Activated naive CD4-positive, alpha-beta T cell treated with anti-CD3 and anti-CD28 coated beads, Interleukin-2, amount 50 U/mL, for 24 hours (primary cell): Measurements from ENCODE around the gene CDIP1.

ENCODE experiments used
- H3K27ac Mint-ChIP-seq: one replicate; pipeline ENCODE4 v1.8.0; 2021; ENCODE audit warnings: mild to moderate bottlenecking, mixed read lengths
- H3K27me3 Mint-ChIP-seq: one replicate; pipeline ENCODE4 v1.8.0; 2021; ENCODE audit warnings: mixed read lengths
- H3K36me3 Mint-ChIP-seq: one replicate; pipeline ENCODE4 v1.8.0; 2021; ENCODE audit warnings: mixed read lengths
- H3K4me1 Mint-ChIP-seq: one replicate; pipeline ENCODE4 v1.8.0; 2021; ENCODE audit warnings: mixed read lengths
- H3K4me3 Mint-ChIP-seq: one replicate; pipeline ENCODE4 v1.8.0; 2021; ENCODE audit warnings: mild to moderate bottlenecking, mixed read lengths
- H3K9me3 Mint-ChIP-seq: one replicate; pipeline ENCODE4 v1.8.0; 2021; ENCODE audit warnings: mixed read lengths

CDIP1 gene

GRCh38 chr16:4556580-4556979 is 18.0 kb upstream of the CDIP1 start:
- Mint-ChIP-seq H3K4me1 (no peaks in the 10 kb centered on the region), H3K27me3 (no peaks in the 10 kb centered on the region), H3K36me3 (no peaks in the 10 kb centered on the region), H3K4me3 (no peak overlapping the region), H3K9me3 (no peaks in the 10 kb centered on the region), H3K27ac (no peak overlapping the region)

GRCh38 chr16:4556112-4556511 is 17.5 kb upstream of the CDIP1 start, which contains the start of gene C16orf96:
Gene C16orf96 (plus strand): TSS chr16:4556340. CDS start chr16:4556490, 150 bp downstream.
- Mint-ChIP-seq H3K27ac (no peak within 1 kb of the TSS), H3K4me1 (no peaks in the 10 kb centered on the region), H3K9me3 (no peaks in the 10 kb centered on the region), H3K4me3 (no peak within 1 kb of the TSS), H3K27me3 (no peaks in the 10 kb centered on the region), H3K36me3 (no peaks in the 10 kb centered on the region)

GRCh38 chr16:4552541-4552940 is 14.0 kb upstream of the CDIP1 start:
- H3K4me3 Mint-ChIP-seq, result no peak overlapping the region
- H3K27ac Mint-ChIP-seq, result no peak overlapping the region
- no peaks in the 10 kb centered on the region for H3K9me3 Mint-ChIP-seq
- no peaks in the 10 kb centered on the region for H3K27me3 Mint-ChIP-seq
- H3K36me3 Mint-ChIP-seq, result no peaks in the 10 kb centered on the region
- H3K4me1 Mint-ChIP-seq, result peaks cover 7% of the 10 kb centered on the region

- no peaks in the 10 kb centered on the region for H3K9me3 Mint-ChIP-seq
- no peak overlapping the region for H3K4me3 Mint-ChIP-seq
- peak overlapping the region; percentile 65 for H3K27ac Mint-ChIP-seq
- no peaks in the 10 kb centered on the region for H3K27me3 Mint-ChIP-seq
- H3K36me3 Mint-ChIP-seq, result no peaks in the 10 kb centered on the region
- peaks cover 7% of the 10 kb centered on the region for H3K4me1 Mint-ChIP-seq
These were observed 12.0 kb upstream of the CDIP1 start for GRCh38 chr16:4550591-4550990.

GRCh38 chr16:4548124-4548523 is 9.6 kb upstream of the CDIP1 start:
- Mint-ChIP-seq H3K27ac (no peak overlapping the region), H3K9me3 (no peaks in the 10 kb centered on the region), H3K27me3 (no peaks in the 10 kb centered on the region), H3K4me1 (peaks cover 7% of the 10 kb centered on the region), H3K36me3 (no peaks in the 10 kb centered on the region), H3K4me3 (no peak overlapping the region)

GRCh38 chr16:4544473-4544872 is 5.9 kb upstream of the CDIP1 start:
- H3K27me3 Mint-ChIP-seq, result no peaks in the 10 kb centered on the region
- H3K4me1 Mint-ChIP-seq, result peaks cover 4% of the 10 kb centered on the region
- no peak overlapping the region for H3K4me3 Mint-ChIP-seq
- peaks cover 4% of the 10 kb centered on the region for H3K9me3 Mint-ChIP-seq
- H3K27ac Mint-ChIP-seq, result no peak overlapping the region
- peaks cover 6% of the 10 kb centered on the region for H3K36me3 Mint-ChIP-seq

- Mint-ChIP-seq H3K4me3 (no peak overlapping the region), H3K9me3 (peaks cover 4% of the 10 kb centered on the region), H3K27me3 (no peaks in the 10 kb centered on the region), H3K36me3 (peaks cover 7% of the 10 kb centered on the region), H3K4me1 (peaks cover 28% of the 10 kb centered on the region), H3K27ac (peak overlapping the region; percentile 27)
These were observed 1.2 kb upstream of the CDIP1 start for GRCh38 chr16:4539716-4540284.

GRCh38 chr16:4537376-4538343 is 913 bp downstream of the CDIP1 start:
- Mint-ChIP-seq H3K4me1 (peaks cover 50% of the 10 kb centered on the region), H3K36me3 (peaks cover 7% of the 10 kb centered on the region), H3K9me3 (peaks cover 4% of the 10 kb centered on the region), H3K4me3 (peak overlapping the region; percentile 72), H3K27me3 (no peaks in the 10 kb centered on the region), H3K27ac (peak overlapping the region; percentile 25)

- peak overlapping the region; percentile 25 for H3K27ac Mint-ChIP-seq
- peaks cover 7% of the 10 kb centered on the region for H3K36me3 Mint-ChIP-seq
- H3K9me3 Mint-ChIP-seq, result peaks cover 4% of the 10 kb centered on the region
- peaks cover 59% of the 10 kb centered on the region for H3K4me1 Mint-ChIP-seq
- no peaks in the 10 kb centered on the region for H3K27me3 Mint-ChIP-seq
- peak overlapping the region; percentile 72 for H3K4me3 Mint-ChIP-seq
These were observed 2.0 kb downstream of the CDIP1 start for GRCh38 chr16:4536391-4537106.

- Mint-ChIP-seq H3K4me3 (peak overlapping the region; percentile 47), H3K9me3 (peaks cover 4% of the 10 kb centered on the region), H3K4me1 (peaks cover 59% of the 10 kb centered on the region), H3K27ac (peak overlapping the region; percentile 9), H3K27me3 (no peaks in the 10 kb centered on the region), H3K36me3 (peaks cover 7% of the 10 kb centered on the region)
These were observed 2.9 kb downstream of the CDIP1 start for GRCh38 chr16:4535627-4536108.

- Mint-ChIP-seq H3K9me3 (no peaks in the 10 kb centered on the region), H3K36me3 (peaks cover 1% of the 10 kb centered on the region), H3K27me3 (no peaks in the 10 kb centered on the region), H3K4me1 (peaks cover 71% of the 10 kb centered on the region), H3K4me3 (peak overlapping the region; percentile 49), H3K27ac (peak overlapping the region; percentile 4)
These were observed 4.3 kb downstream of the CDIP1 start for GRCh38 chr16:4534151-4534790.

- no peaks in the 10 kb centered on the region for H3K9me3 Mint-ChIP-seq
- H3K4me3 Mint-ChIP-seq, result no peak overlapping the region
- H3K4me1 Mint-ChIP-seq, result peaks cover 76% of the 10 kb centered on the region
- H3K36me3 Mint-ChIP-seq, result peaks cover 1% of the 10 kb centered on the region
- no peaks in the 10 kb centered on the region for H3K27me3 Mint-ChIP-seq
- H3K27ac Mint-ChIP-seq, result peak overlapping the region; percentile 62
These were observed 5.1 kb downstream of the CDIP1 start for GRCh38 chr16:4533490-4533889.

- Mint-ChIP-seq H3K9me3 (no peaks in the 10 kb centered on the region), H3K27me3 (no peaks in the 10 kb centered on the region), H3K36me3 (peaks cover 1% of the 10 kb centered on the region), H3K27ac (peak overlapping the region; percentile 66), H3K4me3 (no peak overlapping the region), H3K4me1 (peaks cover 83% of the 10 kb centered on the region)
These were observed 6.3 kb downstream of the CDIP1 start for GRCh38 chr16:4532238-4532637.

- Mint-ChIP-seq H3K9me3 (no peaks in the 10 kb centered on the region), H3K36me3 (peaks cover 1% of the 10 kb centered on the region), H3K4me1 (peaks cover 83% of the 10 kb centered on the region), H3K4me3 (no peak overlapping the region), H3K27me3 (no peaks in the 10 kb centered on the region), H3K27ac (peak overlapping the region; percentile 66)
These were observed 6.8 kb downstream of the CDIP1 start for GRCh38 chr16:4531811-4532210.
